RWPE1 (cell line): Measurements from ENCODE around the gene JAZF1.
"Not testable (repeated sequence)": the region's sequence is repeated elsewhere in the genome, so short reads cannot be mapped to it uniquely, and the experiment has no call there.

Experiments
- CTCF ChIA-PET: fragments of 350-600 bp; sonication (Branson Sonifier 250); formaldehyde crosslinking; extraction: SDS; loops from one replicate; lab custom pipeline; 2021; lab: Yijun Ruan, JAX
- POLR2A ChIA-PET: fragments of 400-600 bp; formaldehyde crosslinking; extraction: SDS; loops from one replicate; lab custom pipeline; 2020; ENCODE audit warnings: antibody characterized with exemption; ENCODE audit not compliant: low non-redundant PET; lab: Yijun Ruan, JAX
- DNase-seq: peaks from one replicate; pipeline ENCODE4 v3.0.0; 2012; ENCODE audit warnings: low spot score
- H3K27ac ChIP-seq: fragments of 450-650 bp; 2 replicates; pipeline ENCODE4 v1.5.1; 2017
- TF ChIP-seq, protein P1 (sequence below): fragments of 450-650 bp; conservative IDR thresholded peaks from 2 replicates; pipeline ENCODE4 v1.5.1; 2017; ENCODE audit warnings: low read depth, mild to moderate bottlenecking

JAZF1 gene

GRCh38 chr7:27861747-27862146 is 318.8 kb downstream of the JAZF1 start:
- ChIA-PET POLR2A (no interaction called here), CTCF (interaction anchor here (0.6 to 0.8 kb wide), 4 partner anchors 19 to 46 kb away, joined by 3 to 4 read pairs (median 4); no protein-coding TSS in a partner anchor)
- DNase-seq, result no peak
- TF ChIP-seq, protein P1, sequence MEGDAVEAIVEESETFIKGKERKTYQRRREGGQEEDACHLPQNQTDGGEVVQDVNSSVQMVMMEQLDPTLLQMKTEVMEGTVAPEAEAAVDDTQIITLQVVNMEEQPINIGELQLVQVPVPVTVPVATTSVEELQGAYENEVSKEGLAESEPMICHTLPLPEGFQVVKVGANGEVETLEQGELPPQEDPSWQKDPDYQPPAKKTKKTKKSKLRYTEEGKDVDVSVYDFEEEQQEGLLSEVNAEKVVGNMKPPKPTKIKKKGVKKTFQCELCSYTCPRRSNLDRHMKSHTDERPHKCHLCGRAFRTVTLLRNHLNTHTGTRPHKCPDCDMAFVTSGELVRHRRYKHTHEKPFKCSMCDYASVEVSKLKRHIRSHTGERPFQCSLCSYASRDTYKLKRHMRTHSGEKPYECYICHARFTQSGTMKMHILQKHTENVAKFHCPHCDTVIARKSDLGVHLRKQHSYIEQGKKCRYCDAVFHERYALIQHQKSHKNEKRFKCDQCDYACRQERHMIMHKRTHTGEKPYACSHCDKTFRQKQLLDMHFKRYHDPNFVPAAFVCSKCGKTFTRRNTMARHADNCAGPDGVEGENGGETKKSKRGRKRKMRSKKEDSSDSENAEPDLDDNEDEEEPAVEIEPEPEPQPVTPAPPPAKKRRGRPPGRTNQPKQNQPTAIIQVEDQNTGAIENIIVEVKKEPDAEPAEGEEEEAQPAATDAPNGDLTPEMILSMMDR, result no peak
- no peak overlapping the region for H3K27ac ChIP-seq

DNA sequence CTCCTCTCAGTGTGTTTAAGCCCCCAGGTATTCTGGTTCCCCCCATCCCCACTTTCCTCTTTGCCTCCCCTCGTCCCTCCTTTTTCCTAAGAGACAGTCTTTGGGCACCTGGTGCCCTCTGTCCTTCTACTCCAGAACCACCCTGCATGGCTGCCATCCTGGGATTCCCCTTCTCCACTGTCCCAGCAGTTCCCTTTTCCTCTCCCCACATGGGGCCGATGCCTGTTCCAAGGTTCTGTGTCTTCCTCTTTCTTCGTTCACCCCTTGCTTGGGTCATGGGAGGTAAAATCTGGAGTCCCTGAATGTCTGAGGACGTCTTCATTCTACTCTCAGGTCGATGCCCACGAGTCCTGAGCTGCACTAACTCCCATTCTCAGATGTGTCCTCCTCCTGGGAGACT is 319.8 kb downstream of the JAZF1 start:
- POLR2A ChIA-PET, result no interaction called here
- CTCF ChIA-PET, result interaction anchor here (0.8 kb wide), 1 partner anchor 24 kb away, joined by 4 read pairs; no protein-coding TSS in a partner anchor
- DNase-seq, result no peak

DNA sequence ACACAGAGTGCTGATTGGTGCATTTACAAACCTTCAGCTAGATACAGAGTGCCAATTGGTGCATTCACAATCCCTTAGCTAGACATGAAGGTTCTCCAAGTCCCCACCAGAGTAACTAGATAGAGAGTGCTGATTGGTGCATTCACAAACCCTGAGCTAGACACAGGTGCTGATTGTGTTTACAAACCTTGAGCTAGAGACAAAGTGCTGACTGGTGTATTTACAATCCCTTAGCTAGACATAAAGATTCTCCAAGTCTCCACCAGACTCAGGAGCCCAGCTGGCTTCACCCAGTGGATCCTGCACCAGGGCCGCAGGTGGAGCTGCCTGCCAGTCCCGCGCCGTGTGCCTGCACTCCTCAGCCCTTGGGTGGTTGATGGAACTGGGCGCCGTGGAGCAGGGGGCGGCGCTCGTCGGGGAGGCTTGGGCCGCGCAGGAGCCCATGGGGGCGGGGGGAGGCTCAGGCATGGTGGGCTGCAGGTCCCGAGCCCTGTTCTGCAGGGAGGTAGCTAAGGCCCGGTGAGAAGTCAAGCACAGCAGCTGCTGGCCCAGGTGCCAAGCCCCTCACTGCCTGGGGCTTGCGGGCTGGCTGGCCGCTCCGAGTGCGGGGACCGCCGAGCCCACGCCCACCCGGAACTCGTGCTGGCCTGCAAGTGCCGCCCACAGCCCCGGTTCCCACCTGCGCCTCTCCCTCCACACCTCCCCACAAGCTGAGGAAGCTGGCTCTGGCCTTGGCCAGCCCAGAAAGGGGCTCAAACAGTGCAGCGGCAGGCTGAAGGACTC is 323.7 kb downstream of the JAZF1 start:
- CTCF ChIA-PET, result interaction anchor here (1.0 kb wide), 1 partner anchor 82 kb away, joined by 3 read pairs; no protein-coding TSS in a partner anchor
- POLR2A ChIA-PET, H3K27ac ChIP-seq, DNase-seq: not testable (repeated sequence)

More for the DNA sequence above, 319.8 kb downstream of the JAZF1 start:
- H3K27ac ChIP-seq, result no peak overlapping the region
- TF ChIP-seq, protein P1, result no peak

DNA sequence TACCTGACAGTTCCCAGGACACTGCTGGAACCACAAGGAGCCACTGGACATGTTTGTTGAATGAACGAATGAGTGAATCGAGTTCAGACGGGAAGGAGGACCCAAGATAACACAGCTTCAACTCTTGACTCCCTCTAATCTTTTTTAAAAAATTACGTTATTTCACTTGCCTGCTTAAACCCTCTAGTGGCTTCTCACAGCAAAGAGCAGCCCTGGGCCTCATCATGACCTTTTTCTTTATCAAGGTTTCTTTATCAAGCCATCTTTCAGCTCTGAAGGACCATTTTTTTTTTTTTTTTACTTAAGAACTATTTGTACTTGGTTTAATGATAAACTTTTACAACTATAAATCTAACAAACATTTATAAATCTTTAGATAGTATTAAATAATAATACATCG is 330.1 kb downstream of the JAZF1 start:
- CTCF ChIA-PET, result interaction anchor here (0.6 kb wide), 1 partner anchor 58 kb away, joined by 4 read pairs; no protein-coding TSS in a partner anchor
- POLR2A ChIA-PET, result no interaction called here
- TF ChIP-seq, protein P1, result no peak
- DNase-seq, result no peak
- no peak overlapping the region for H3K27ac ChIP-seq

DNA sequence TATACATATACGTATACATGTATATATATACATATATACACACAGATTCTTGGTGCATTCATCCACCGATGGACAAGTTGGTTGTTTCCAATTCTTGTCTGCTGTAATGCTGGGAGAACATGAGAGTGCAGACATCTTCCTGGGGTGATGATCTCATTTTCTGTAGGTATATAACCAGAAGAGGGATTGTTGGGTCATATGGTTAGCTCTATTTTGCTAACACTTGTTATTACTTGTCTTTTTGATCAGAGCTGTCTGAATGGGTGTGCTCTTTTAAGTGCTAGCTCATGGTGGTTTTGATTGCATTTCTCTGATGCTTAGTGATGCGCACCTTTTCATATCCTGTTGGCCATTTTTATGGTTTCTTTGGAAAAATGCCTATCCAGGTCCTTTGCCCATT is 334.2 kb downstream of the JAZF1 start:
- no peak overlapping the region for H3K27ac ChIP-seq
- TF ChIP-seq, protein P1, result no peak
- DNase-seq, result no peak
- ChIA-PET CTCF (interaction anchor here (1.0 kb wide), 1 partner anchor 250 kb away, joined by 4 read pairs; no protein-coding TSS in a partner anchor), POLR2A (no interaction called here)

DNA sequence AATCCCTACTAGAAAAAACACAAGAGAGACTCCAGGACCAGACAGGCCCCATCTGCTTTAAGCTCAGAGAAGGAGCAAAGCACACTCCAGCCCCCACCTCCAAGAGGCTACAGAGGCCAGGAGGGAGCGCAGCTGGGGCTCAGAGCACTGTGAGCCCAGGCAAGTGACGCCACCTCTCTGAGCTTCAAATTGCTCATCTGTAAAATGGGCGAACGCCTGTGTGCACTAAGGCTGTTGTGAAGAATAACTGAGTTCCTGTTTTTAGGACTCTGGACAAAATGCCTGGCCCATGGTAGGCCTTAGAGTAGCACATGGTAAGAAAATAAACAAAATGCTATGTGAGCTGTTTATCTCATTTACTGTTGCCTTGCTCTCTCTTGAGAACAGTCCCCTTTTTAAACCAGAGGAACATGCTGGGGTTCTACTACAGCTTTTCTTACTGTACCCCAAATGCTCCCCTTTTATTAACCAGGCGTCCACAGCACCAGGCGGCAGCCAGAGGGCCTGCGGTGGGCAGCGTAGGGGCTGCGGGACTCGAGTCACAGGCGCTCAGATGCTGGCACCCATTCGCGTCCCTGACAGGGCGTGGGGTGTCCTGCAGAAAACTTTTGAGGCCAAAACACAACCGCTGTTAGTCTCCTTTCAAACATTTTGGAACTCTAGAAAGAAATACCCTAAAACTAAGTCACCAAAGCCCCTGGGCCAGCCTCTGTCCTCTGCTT is 336.9 kb downstream of the JAZF1 start:
- no peak for DNase-seq
- CTCF ChIA-PET, result interaction anchor here (0.5 kb wide), 1 partner anchor 58 kb away, joined by 3 read pairs; no protein-coding TSS in a partner anchor
- TF ChIP-seq, protein P1, result no peak
- H3K27ac ChIP-seq, result no peak overlapping the region
- POLR2A ChIA-PET, result no interaction called here
